GM18519 (cell line): Measurements from ENCODE around the gene MTF2.
"Not testable (repeated sequence)": the region's sequence is repeated elsewhere in the genome, so short reads cannot be mapped to it uniquely, and the experiment has no call there.

Source experiments
- ATAC-seq: cut with Tn5 transposase; IDR thresholded peaks from one replicate; pipeline ENCODE4 v1.9.1; 2021; ENCODE audit warnings: mild to moderate bottlenecking, moderate library complexity; ENCODE audit not compliant: unreplicated experiment, low FRiP score

MTF2 gene

GRCh38 chr1:93137604-93138292, 58.7 kb downstream of the MTF2 start:
- ATAC-seq, result no peak

GRCh38 chr1:93140106-93140505, 61.0 kb downstream of the MTF2 start:
- ATAC-seq, result no peak

GRCh38 chr1:93142161-93142560, 63.1 kb downstream of the MTF2 start:
- no peak for ATAC-seq

- ATAC-seq, result no peak
Measured at GRCh38 chr1:93143136-93143535, 64.1 kb downstream of the MTF2 start.

GRCh38 chr1:93143769-93144168, 64.7 kb downstream of the MTF2 start:
- ATAC-seq, result no peak

GRCh38 chr1:93148001-93148400, 68.9 kb downstream of the MTF2 start:
- ATAC-seq, result no peak

GRCh38 chr1:93150729-93151128, 71.6 kb downstream of the MTF2 start:
- no peak for ATAC-seq

- no peak for ATAC-seq
Measured at GRCh38 chr1:93151474-93151873, 72.4 kb downstream of the MTF2 start.

- ATAC-seq, result no peak
Measured at GRCh38 chr1:93152835-93153234, 73.8 kb downstream of the MTF2 start.

GRCh38 chr1:93154898-93155297, 75.8 kb downstream of the MTF2 start:
- ATAC-seq, result no peak

GRCh38 chr1:93155335-93155734, 76.3 kb downstream of the MTF2 start:
- no peak for ATAC-seq

- ATAC-seq, result no peak
Measured at GRCh38 chr1:93159337-93159736, 80.3 kb downstream of the MTF2 start.

GRCh38 chr1:93163314-93163713, 84.2 kb downstream of the MTF2 start:
- not testable (repeated sequence) for ATAC-seq

GRCh38 chr1:93164816-93165215, 85.7 kb downstream of the MTF2 start:
- ATAC-seq, result no peak

GRCh38 chr1:93165895-93166294, 86.8 kb downstream of the MTF2 start:
- ATAC-seq, result not testable (repeated sequence)

GRCh38 chr1:93167006-93167405, 87.9 kb downstream of the MTF2 start:
- ATAC-seq, result no peak

- ATAC-seq, result not testable (repeated sequence)
Measured at GRCh38 chr1:93170141-93170678, 91.1 kb downstream of the MTF2 start.

GRCh38 chr1:93171549-93172034, 92.5 kb downstream of the MTF2 start:
- ATAC-seq, result no peak

GRCh38 chr1:93172778-93173177, 93.7 kb downstream of the MTF2 start:
- ATAC-seq, result no peak

- ATAC-seq, result not testable (repeated sequence)
Measured at GRCh38 chr1:93174638-93175037, 95.6 kb downstream of the MTF2 start.

- no peak for ATAC-seq
Measured at GRCh38 chr1:93177991-93178390, 98.9 kb downstream of the MTF2 start.

- no peak for ATAC-seq
Measured at GRCh38 chr1:93178418-93178817, 99.3 kb downstream of the MTF2 start.
